Measurements from ENCODE around the gene CLK4.

CLK4 gene

GRCh38 chr5:178553517-178553916 lies 73.3 kb downstream of the CLK4 start:
- DNase-seq (ENCODE audit: low read depth) = no peak
